ENCODE data around the gene TMC2.
"Not testable (repeated sequence)": the region's sequence is repeated elsewhere in the genome, so short reads cannot be mapped to it uniquely, and the experiment has no call there.

- not testable (repeated sequence) for TF ChIP-seq CTCF, POLR2A (IDR thresholded peaks at IDR 0.05)
These were observed 145.7 kb downstream of the TMC2 start for GRCh38 chr20:2682040-2682439.

Data from Peyer's patch (tissue), 4 donors.